Activated gamma-delta T cell treated with Interleukin-2 at 50 U/mL for 16 hours (primary cell): ENCODE data around the gene PRSS56.

Experiments used
- DNase-seq: peaks from one replicate; pipeline ENCODE4 v3.0.0-alpha.2; 2020

PRSS56 gene

GRCh38 chr2:232502911-232503808 is 17.0 kb upstream of the PRSS56 start:
- no peak for DNase-seq

GRCh38 chr2:232503809-232504323 is 16.3 kb upstream of the PRSS56 start:
- no peak for DNase-seq

DNA sequence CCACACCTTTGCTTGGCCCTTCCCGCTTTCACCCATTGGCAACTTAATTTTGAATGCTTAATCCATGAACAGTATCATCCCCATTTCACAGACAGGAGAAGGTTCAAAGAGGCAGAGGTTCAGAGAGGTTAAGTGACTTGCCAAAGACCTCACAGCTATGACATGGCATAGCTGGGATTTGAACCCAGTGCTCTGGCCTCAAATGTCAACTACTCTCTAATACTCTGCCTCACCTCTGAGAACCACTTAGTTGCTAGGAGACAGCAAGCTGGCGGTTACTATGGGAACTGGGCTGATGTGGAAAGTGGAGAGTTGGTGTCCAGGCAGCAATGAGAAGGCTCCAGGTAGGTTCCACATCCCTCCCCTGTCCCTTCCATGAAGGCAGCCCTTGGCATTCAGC is 15.8 kb upstream of the PRSS56 start:
- DNase-seq, result no peak

GRCh38 chr2:232505856-232506255 is 14.3 kb upstream of the PRSS56 start:
- no peak for DNase-seq

GRCh38 chr2:232506709-232507108 is 13.5 kb upstream of the PRSS56 start:
- DNase-seq, result no peak

GRCh38 chr2:232508251-232508650 is 11.9 kb upstream of the PRSS56 start:
- DNase-seq, result no peak

DNA sequence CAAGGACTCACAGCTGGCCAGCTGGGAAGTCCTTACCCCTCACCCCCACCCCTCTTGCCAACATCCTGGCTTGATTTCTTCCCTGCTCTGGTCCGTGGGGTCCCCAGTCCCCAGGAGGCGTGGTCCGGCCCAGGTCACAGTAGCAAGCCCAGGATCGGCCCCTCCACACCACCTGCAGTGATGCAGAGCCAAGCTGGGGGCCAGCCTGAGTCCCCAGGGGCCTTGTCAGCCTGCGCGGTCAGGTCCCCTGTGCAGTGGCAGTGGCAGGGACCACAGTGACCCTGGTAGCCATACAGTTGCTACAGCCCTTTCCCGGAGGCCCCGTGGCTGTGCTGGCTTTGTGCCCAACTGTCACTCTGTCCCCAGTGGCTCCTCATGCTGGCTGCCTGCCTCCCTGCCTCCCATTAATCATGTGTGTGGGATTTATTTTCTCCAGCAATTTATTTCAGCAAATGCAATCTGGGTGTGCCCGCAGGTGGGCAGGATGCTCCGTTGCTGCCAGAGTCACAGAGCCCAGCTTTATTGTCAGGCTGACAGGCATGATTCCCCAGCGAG is 8.8 kb upstream of the PRSS56 start:
- DNase-seq, result no peak

DNA sequence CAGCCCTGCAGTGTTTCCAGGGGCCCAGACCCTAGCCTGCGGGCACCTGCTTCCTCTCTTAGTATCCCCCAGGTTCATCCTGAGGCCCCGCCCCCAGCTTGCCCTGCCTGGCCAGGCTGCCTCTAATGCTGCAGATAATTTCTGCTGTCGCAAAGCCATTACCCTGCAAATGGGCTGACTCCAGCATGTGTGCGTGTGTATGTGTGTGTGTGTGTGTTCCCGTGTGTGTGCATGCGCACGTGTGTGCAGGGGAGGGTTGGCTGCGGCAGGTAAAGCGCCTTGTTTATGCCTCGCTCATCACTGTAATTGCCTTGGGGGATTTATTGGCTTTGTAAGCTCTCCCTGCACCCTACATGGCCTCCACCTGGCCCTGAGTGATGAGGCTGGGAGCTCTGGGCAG is 7.6 kb upstream of the PRSS56 start:
- no peak for DNase-seq

DNA sequence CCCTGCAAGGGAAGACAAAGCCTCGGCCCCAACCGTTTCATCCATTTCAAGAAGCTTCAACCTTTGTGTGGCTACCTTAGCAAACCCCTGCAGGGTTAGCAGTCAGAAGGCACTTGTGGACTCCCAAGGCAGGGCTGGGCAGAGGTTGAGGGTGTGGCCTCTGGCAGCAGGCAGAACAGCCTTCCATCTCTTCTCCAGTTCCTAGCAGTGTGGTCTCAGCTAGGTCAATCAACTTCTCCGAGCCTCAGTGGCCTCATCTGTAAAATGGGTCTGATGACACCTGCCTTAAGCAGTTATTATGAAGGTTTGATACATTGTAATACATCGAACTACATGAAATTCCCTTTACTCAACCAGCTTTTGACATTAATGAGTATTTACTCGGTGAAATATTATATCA is 6.8 kb upstream of the PRSS56 start:
- no peak for DNase-seq

DNA sequence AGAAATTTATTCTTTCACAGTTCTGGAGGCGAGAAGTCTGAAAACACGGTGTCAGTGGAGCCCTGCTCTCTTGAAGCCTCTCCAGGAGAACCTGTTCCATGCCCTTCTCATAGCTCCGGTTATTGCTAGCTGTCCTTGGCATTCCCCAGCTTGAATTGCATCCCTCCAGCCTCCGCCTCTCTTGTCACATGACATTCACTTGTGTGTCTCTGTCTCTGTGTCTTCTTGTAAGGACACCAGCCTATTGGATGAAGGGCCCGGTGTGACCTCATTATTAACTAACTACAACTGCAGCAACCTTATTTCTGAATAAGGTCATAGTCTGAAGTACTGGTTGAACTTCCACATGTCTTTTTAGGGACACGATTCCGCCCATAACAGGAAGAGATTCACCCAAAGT is 4.5 kb upstream of the PRSS56 start:
- no peak for DNase-seq

DNA sequence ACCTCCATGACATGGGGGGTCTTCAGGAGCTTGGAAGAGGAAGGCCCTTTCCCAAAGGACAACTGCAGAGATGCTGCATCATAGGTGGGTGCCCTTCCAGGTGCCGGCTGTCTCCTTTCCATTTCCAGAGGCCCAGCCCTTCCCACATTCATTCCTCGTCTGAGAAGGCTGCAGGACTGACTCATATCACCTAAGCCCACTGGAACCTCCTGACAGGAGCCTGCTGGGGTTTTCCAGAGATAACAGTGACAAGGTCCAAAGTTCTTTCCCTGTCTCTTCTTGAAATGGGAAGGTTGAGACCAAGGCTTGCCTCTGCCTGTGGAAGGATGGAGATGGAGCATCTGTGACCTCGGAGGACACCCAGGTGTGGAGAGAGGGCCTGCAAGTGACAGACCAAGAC is 3.6 kb upstream of the PRSS56 start:
- DNase-seq, result no peak

DNA sequence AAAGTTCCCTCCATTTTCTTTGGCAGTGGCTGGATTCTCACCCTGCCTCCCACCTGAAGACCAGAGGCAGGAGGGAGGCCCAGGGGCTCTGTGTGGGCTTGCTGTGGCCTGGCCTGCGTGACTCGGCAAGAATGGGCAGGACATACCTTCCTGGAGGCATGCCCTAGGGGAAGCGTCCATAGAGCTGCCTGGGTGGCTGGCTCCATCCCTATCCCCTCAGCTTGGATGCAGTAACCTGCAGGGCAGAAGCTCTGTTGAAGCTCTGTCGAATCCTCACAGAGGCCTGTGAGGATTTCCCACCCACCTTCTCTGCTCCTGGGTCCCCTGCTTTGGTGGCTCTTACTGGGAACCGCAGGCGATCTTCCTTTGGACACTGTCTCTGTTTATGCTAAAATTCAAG is 1.3 kb upstream of the PRSS56 start:
- DNase-seq, result no peak

DNA sequence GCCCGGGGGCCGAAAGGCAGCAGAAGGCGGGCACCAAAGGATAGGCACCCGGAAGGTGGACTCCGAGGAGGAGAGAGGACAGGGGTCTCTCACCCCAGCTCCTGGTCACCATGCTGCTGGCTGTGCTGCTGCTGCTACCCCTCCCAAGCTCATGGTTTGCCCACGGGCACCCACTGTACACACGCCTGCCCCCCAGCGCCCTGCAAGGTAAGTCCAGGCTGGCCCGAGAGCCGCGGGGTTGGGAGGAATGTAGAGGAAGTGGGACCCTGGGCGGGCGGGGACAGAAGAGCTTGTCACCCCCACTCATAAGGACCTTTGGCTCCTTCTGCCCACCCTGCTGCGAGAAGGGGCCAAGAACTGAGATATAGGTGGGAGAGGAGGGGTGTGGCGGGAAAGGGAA is 301 bp downstream of the PRSS56 start:
- no peak for DNase-seq

DNA sequence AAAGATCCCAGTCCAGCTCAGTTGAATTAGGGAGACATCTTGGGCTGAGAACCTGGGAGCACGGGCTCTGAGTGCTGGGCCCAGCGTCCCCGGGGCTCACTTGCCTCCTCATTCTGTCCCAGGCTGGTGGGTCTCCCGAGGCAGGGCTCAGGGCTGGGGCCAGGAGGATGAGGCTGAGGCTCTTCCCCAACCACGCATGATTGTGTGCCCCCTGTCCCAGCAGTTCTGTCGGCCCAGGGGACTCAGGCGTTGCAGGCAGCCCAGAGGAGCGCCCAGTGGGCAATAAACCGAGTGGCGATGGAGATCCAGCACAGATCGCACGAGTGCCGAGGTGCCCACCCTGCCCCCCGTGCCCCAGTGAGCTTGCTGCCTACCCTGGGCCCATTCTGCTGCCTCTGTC is 910 bp downstream of the PRSS56 start:
- DNase-seq, result no peak

- peak; percentile 69 for DNase-seq
Measured at GRCh38 chr2:232521959-232522622, 1.9 kb downstream of the PRSS56 start.

DNA sequence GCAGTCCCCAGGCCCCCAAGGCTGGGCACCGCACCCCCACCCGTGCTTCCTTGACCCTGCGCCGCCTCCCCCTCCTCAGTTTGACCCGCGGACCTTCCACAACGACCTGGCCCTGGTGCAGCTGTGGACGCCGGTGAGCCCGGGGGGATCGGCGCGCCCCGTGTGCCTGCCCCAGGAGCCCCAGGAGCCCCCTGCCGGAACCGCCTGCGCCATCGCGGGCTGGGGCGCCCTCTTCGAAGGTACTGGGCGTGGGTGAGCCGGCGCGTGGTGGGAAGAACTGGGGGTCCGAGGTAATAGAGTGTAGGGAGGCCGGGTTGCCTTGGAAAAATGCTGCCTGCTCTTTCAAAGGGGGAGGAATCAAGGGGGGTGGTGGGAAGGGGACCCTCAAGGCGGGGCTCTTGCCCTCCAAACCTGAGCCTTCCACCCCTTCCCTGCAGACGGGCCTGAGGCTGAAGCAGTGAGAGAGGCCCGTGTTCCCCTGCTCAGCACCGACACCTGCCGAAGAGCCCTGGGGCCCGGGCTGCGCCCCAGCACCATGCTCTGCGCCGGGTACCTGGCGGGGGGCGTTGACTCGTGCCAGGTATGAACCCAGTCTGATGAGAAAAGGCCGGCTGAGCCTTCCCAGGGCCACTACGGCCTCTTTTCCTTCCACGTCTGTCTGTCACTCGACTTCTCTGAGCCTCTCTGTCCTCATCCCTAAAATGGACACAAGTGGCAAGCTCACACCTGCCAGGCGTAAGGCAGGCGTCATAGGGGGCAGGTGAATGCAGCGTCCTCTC is 2.6 kb downstream of the PRSS56 start:
- no peak for DNase-seq

GRCh38 chr2:232523402-232523681 is 3.2 kb downstream of the PRSS56 start:
- DNase-seq, result no peak

DNA sequence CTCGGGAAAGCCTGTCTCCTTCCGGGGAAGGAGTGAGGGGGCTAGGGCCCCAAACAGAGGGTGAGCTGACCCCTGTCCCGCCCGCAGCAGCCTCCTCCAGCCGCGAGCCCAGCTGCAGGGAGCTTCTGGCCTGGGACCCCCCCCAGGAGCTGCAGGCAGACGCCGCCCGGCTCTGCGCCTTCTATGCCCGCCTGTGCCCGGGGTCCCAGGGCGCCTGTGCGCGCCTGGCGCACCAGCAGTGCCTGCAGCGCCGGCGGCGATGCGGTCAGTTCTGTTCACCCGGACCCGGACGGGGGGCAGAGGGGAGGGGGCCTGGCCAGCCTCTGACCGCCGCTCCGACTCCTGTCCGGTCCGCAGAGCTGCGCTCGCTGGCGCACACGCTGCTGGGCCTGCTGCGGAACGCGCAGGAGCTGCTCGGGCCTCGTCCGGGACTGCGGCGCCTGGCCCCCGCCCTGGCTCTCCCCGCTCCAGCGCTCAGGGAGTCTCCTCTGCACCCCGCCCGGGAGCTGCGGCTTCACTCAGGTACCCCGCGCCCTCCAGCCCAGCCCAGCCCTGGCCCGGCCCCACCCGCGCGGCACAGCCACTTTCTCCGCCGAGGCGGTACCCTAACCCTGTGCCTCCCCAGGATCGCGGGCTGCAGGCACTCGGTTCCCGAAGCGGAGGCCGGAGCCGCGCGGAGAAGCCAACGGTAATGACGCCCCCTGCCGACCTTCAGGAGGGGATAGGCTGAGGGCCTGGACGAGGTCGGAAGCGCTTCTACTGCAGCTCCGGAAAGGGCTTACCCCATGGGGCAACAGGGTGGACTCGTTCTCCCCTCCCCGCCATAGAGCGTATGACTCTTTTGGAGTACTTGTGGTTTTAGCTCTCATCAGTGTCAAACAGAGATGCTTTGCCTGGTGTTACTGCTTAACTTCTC is 3.8 kb downstream of the PRSS56 start:
- no peak for DNase-seq

DNA sequence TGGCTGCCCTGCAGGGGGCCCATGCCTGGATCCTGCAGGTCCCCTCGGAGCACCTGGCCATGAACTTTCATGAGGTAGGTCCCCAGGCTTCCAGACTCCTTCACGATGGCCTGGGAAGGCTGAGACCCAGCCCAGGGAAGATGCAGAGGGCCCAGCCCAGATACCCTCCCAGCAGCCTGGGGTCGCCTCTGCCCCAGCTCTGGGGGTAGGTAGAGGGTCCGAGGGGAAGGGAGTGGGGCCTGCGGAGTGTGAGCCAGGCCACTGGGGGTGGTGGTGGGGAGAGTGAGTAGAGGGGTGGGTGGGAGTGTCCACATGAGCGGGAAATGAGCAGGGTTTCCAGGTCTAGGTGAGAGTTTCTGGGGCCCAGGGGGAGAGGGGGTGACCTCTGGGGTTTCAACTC is 4.6 kb downstream of the PRSS56 start:
- no peak for DNase-seq

- no peak for DNase-seq
Measured at GRCh38 chr2:232525199-232525598, 5.0 kb downstream of the PRSS56 start.

DNA sequence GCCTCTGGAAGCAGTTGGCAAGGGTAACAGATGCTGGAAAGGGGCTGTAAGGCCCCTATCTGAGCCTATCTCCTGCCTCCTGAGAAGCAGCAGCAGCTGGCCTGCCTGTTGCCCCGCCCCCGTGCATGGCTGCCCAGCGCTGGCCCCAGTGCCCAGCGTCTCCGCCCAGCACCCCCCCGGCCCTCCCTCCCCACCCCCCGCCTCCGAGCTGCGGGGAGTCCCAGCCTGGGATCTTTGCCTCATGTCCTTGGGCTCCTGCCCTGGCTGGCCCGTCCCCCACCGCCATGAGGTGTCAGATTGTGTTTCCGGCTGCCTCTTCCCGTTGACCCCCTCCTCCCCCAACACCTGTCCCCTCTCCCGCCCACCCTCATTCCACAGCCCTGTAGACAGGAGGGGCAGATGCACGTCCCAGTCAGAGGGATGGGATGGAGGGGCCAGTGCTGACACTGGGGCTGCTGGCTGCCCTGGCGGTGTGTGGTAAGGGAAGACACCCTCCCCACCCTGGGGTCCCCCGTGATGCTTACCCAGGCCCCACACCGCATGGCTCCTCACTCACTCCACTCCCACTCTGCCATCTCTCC is 5.7 kb downstream of the PRSS56 start, which contains the start of gene CHRND:
TSS of gene CHRND (plus strand) at position 370 of the 581 bp plus-strand sequence. CDS start at position 426, 56 bp downstream.
- no peak for DNase-seq
